Hepatocyte (in vitro differentiated cells): ENCODE measurements around the gene PSMB4. TPM values are rescaled to one million over a fixed set of nuclear protein-coding genes. Genes with fewer than 3 reads are reported as not detected.

Experiments used
- DNase-seq: peaks from one replicate; pipeline ENCODE4 v3.0.0-alpha.2; 2016; ENCODE audit warnings: low spot score
- H2AFZ ChIP-seq: fragments of 200-600 bp; sonication (generic); 2 replicates; pipeline ENCODE4 v1.6.0; 2016; ENCODE audit warnings: antibody characterized with exemption, mild to moderate bottlenecking
- H3K27ac ChIP-seq: fragments of 200-600 bp; sonication (generic); 2 replicates; pipeline ENCODE4 v1.5.1; 2016; ENCODE audit warnings: mild to moderate bottlenecking
- H3K27me3 ChIP-seq: fragments of 200-600 bp; sonication (generic); 2 replicates; pipeline ENCODE4 v1.6.1; 2016
- H3K36me3 ChIP-seq: fragments of 200-600 bp; sonication (generic); replicated peaks from 2 replicates; pipeline ENCODE4 v1.5.1; 2016; ENCODE audit warnings: low read depth; ENCODE audit not compliant: insufficient read depth
- H3K4me1 ChIP-seq: fragments of 200-600 bp; sonication (generic); 2 replicates; pipeline ENCODE4 v1.5.1; 2016; ENCODE audit warnings: mild to moderate bottlenecking, moderate library complexity; ENCODE audit not compliant: insufficient read depth
- H3K4me2 ChIP-seq: fragments of 200-600 bp; sonication (generic); 2 replicates; pipeline ENCODE4 v1.6.0; 2016
- H3K4me3 ChIP-seq: fragments of 200-600 bp; sonication (generic); 2 replicates; pipeline ENCODE4 v1.5.1; 2016; ENCODE audit warnings: mild to moderate bottlenecking
- H3K79me2 ChIP-seq: fragments of 200-600 bp; sonication (generic); 2 replicates; pipeline ENCODE4 v1.6.0; 2017; ENCODE audit warnings: mild to moderate bottlenecking
- H3K9me2 ChIP-seq: fragments of 200-600 bp; sonication (generic); replicated peaks from 2 replicates; pipeline ENCODE4 v1.6.0; 2017; ENCODE audit warnings: mild to moderate bottlenecking; ENCODE audit not compliant: insufficient read depth
- H3K9me3 ChIP-seq: fragments of 200-600 bp; sonication (generic); 2 replicates; pipeline ENCODE4 v1.5.1; 2016; ENCODE audit warnings: low read depth, mild to moderate bottlenecking
- H4K20me1 ChIP-seq: fragments of 200-600 bp; sonication (generic); 2 replicates; pipeline ENCODE4 v1.6.0; 2016; ENCODE audit warnings: mild to moderate bottlenecking; ENCODE audit not compliant: insufficient read depth, poor library complexity, severe bottlenecking
- EZH2 ChIP-seq: fragments of 200-600 bp; sonication (generic); IDR thresholded peaks from 2 replicates; pipeline ENCODE4 v1.6.1; 2016; ENCODE audit warnings: antibody characterized with exemption, mild to moderate bottlenecking, borderline replicate concordance
- EZH2phosphoT487 ChIP-seq: fragments of 200-600 bp; sonication (generic); IDR thresholded peaks from one replicate; pipeline ENCODE4 v1.6.1; 2018; ENCODE audit warnings: antibody characterized with exemption, mild to moderate bottlenecking, low read depth, moderate library complexity; ENCODE audit not compliant: unreplicated experiment, severe bottlenecking
- WGBS: methylation state at CpG from one replicate; pipeline ENCODE4 v1.1.6; 2016; ENCODE audit warnings: low lambda C conversion rate; ENCODE audit errors: missing lambda C conversion rate; 5-methylcytosine and 5-hydroxymethylcytosine counted together
- polyA plus RNA-seq: library from polyadenylated mRNA; unstranded; fragments of >200 nt; fragmentation: Nextera tagmentation; extraction: Ambion mirVana; gene quantifications from 2 replicates; pipeline ENCODE4 v1.2.1, GENCODE V29; 2016
- total RNA-seq: library from RNA; depleted of rRNA; stranded (reverse); fragments of >200 nt; gene quantifications from 2 replicates; pipeline ENCODE4 v1.2.3, GENCODE V29; 2014
- TF ChIP-seq, protein P1 (sequence below): fragments of 200-600 bp; sonication (generic); IDR thresholded peaks from 2 replicates; pipeline ENCODE4 v1.5.1; 2016; ENCODE audit warnings: antibody characterized with exemption, mild to moderate bottlenecking; ENCODE audit not compliant: poor library complexity

Gene PSMB4
- total and polyA plus RNA-seq, 2 experiments from 2014 or later, result 71.4 to 240 TPM

DNA sequence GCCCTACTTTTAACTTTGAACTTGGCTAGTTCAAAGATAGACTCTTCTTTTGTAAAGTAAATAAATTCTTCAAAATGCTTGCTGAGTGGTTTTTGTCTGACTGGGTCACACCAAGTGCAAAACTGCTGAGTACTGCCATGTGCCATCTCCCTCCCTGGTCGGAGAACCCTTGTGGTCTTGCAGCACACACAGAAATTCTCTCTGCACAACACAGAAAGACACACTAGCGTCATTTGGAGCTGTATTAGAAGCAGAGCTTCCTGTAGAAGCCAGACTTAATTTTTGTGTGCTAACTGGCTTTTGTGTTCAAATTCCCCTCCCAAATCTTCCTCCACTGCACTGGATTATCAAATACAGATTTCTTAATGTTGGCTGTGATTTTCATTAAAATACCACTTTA, 2.5 kb downstream of the PSMB4 start:
- Histone ChIP-seq H3K27me3 (no peaks in the 10 kb centered on the region), H3K27ac (no peak overlapping the region), H3K4me2 (no peak overlapping the region), H3K9me2 (no peaks in the 10 kb centered on the region), H3K36me3 (peaks cover 6% of the 10 kb centered on the region), H3K79me2 (peaks cover 19% of the 10 kb centered on the region), H3K9me3 (no peaks in the 10 kb centered on the region), H3K4me1 (peaks cover 10% of the 10 kb centered on the region), H2AFZ (no peak overlapping the region), H3K4me3 (no peak overlapping the region), H4K20me1 (no peaks in the 10 kb centered on the region)
- TF ChIP-seq EZH2phosphoT487 (no peak), EZH2 (no peak)
- DNase-seq, result no peak
- WGBS, result 86% methylated on average over 2 of the region's 2 CpGs

DNA sequence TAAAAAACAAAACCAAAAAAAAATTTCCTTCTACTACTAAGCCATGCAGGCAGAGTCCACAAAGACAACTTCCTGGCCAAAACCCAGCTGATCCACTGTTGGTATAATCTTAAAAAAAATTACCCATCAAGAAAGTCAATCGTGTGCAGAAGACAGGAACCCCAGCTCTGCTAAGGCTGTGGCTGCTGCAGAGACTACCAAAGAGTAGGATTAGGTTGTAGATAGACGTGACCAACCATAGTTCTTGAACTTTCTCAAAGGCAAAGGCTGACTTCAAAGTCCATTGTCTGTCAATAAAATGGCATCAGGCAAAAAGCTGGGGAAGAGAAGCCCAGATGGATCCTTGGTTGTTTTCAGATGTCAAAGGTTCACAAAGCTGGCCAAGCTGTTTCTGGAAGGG, 3.4 kb downstream of the PSMB4 start:
- no peak overlapping the region for H3K4me2 ChIP-seq
- TF ChIP-seq EZH2 (no peak), EZH2phosphoT487 (no peak)
- TF ChIP-seq, protein P1, sequence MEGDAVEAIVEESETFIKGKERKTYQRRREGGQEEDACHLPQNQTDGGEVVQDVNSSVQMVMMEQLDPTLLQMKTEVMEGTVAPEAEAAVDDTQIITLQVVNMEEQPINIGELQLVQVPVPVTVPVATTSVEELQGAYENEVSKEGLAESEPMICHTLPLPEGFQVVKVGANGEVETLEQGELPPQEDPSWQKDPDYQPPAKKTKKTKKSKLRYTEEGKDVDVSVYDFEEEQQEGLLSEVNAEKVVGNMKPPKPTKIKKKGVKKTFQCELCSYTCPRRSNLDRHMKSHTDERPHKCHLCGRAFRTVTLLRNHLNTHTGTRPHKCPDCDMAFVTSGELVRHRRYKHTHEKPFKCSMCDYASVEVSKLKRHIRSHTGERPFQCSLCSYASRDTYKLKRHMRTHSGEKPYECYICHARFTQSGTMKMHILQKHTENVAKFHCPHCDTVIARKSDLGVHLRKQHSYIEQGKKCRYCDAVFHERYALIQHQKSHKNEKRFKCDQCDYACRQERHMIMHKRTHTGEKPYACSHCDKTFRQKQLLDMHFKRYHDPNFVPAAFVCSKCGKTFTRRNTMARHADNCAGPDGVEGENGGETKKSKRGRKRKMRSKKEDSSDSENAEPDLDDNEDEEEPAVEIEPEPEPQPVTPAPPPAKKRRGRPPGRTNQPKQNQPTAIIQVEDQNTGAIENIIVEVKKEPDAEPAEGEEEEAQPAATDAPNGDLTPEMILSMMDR, result no peak
- H4K20me1 ChIP-seq, result no peaks in the 10 kb centered on the region
- peaks cover 19% of the 10 kb centered on the region for H3K79me2 ChIP-seq
- H3K27me3 ChIP-seq, result no peaks in the 10 kb centered on the region
- H3K9me3 ChIP-seq, result no peaks in the 10 kb centered on the region
- H3K27ac ChIP-seq, result no peak overlapping the region
- WGBS, result 68% methylated on average over 2 of the region's 2 CpGs
- H2AFZ ChIP-seq, result no peak overlapping the region
- no peaks in the 10 kb centered on the region for H3K9me2 ChIP-seq
- H3K4me1 ChIP-seq, result peaks cover 10% of the 10 kb centered on the region
- no peak for DNase-seq
- H3K4me3 ChIP-seq, result no peak overlapping the region
- peaks cover 6% of the 10 kb centered on the region for H3K36me3 ChIP-seq

DNA sequence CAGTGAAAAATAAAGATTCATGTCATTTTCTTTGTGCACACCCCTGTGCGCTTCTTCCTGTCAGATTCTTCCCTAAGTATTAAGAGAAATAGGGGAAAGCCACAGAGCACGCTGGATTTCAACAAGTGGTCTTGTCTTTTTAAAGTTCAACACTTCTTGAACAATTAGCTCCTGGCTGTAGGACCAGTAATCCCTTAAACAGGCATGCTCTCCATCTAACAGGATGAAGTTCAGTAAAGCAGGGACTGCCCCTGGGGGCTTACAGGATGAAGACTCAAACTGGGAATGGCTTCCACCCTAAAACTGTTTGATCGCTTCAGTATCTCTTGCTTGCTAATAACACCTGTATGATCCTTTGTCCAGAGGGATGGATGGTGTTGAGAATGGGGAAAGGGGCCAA, 4.2 kb downstream of the PSMB4 start:
- peaks cover 19% of the 10 kb centered on the region for H3K79me2 ChIP-seq
- no peaks in the 10 kb centered on the region for H3K9me3 ChIP-seq
- 93% methylated on average over 3 of the region's 3 CpGs for WGBS
- TF ChIP-seq EZH2phosphoT487 (no peak), EZH2 (no peak)
- TF ChIP-seq, protein P1, result no peak
- H3K4me2 ChIP-seq, result no peak overlapping the region
- H3K27me3 ChIP-seq, result no peaks in the 10 kb centered on the region
- H2AFZ ChIP-seq, result no peak overlapping the region
- no peaks in the 10 kb centered on the region for H3K9me2 ChIP-seq
- H3K27ac ChIP-seq, result no peak overlapping the region
- peaks cover 10% of the 10 kb centered on the region for H3K4me1 ChIP-seq
- peaks cover 6% of the 10 kb centered on the region for H3K36me3 ChIP-seq
- DNase-seq, result no peak
- no peaks in the 10 kb centered on the region for H4K20me1 ChIP-seq
- H3K4me3 ChIP-seq, result no peak overlapping the region

DNA sequence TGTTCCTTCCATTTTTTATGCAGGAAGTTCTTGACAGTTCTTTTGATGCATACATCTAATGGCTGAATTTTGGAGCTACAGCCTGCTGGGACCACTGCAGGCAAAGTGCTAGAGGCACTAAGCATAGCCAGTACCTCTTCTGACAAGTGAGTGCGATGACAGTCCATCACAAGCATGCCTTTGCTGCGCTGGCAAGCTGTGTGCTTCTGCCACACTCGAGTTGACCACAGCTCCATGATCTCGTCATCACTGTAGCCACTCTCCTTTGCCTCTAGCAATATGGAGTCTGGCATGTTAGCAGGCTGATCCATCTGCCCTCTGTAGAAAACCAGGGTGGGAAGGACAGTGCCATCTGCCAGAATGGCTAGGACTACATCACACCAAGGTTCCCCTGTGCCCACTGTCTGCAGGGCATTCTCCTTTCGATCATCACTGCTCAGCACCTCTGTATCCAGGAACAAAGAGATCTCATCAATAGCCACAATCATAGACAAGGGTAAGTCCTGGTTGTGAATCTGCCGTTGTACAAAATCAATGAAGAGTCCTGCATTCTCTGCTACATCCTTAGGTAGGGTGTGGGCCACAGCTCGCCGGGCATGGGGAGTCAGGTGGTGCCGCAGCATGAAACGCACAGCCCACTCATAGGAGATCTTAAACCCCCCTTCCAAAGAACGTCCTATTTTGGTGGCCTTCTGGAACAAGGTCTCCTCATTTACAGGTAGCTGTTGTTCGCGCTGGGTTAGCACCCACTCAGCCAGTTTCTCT, 6.0 kb downstream of the PSMB4 start:
- Histone ChIP-seq H3K9me2 (no peaks in the 10 kb centered on the region), H3K9me3 (no peaks in the 10 kb centered on the region), H3K27ac (no peak overlapping the region), H3K27me3 (no peaks in the 10 kb centered on the region), H3K36me3 (peaks cover 6% of the 10 kb centered on the region), H3K4me2 (no peak overlapping the region), H4K20me1 (no peaks in the 10 kb centered on the region), H3K79me2 (peaks cover 10% of the 10 kb centered on the region), H3K4me1 (peaks cover 10% of the 10 kb centered on the region), H3K4me3 (no peak overlapping the region), H2AFZ (no peak overlapping the region)
- 95% methylated on average over 13 of the region's 13 CpGs for WGBS
- TF ChIP-seq EZH2, result no peak
- no peak for TF ChIP-seq EZH2phosphoT487
- TF ChIP-seq, protein P1, result no peak
- no peak for DNase-seq
